GM12865 (cell line): ENCODE results near the gene FER1L5.

Experiments used
- DNase-seq: peaks from one replicate; pipeline ENCODE4 v3.0.0; 2010; ENCODE audit warnings: low read depth
- H3K4me3 ChIP-seq: 2 replicates; pipeline ENCODE4 v1.5.1; 2011; ENCODE audit warnings: mild to moderate bottlenecking, low read depth, low read length, control low read depth
- CTCF ChIP-seq: IDR thresholded peaks from 2 replicates; pipeline ENCODE4 v1.5.1; 2011; ENCODE audit warnings: low read length, control low read depth, low read depth, inconsistent platforms; ENCODE audit not compliant: insufficient read depth; ENCODE audit errors: missing control alignments

Gene FER1L5

GRCh38 chr2:96695602-96696001, 53.0 kb downstream of the FER1L5 start:
- TF ChIP-seq CTCF = no peak
- H3K4me3 ChIP-seq = no peak overlapping the region
- no peak for DNase-seq

GRCh38 chr2:96697476-96697875, 54.9 kb downstream of the FER1L5 start:
- DNase-seq = no peak
- no peak for TF ChIP-seq CTCF
- no peak overlapping the region for H3K4me3 ChIP-seq

GRCh38 chr2:96698221-96698861, 55.8 kb downstream of the FER1L5 start:
- no peak for DNase-seq
- no peak overlapping the region for H3K4me3 ChIP-seq
- TF ChIP-seq CTCF = no peak

GRCh38 chr2:96699021-96699420, 56.5 kb downstream of the FER1L5 start:
- no peak for TF ChIP-seq CTCF
- no peak overlapping the region for H3K4me3 ChIP-seq
- DNase-seq = no peak

GRCh38 chr2:96699621-96700020, 57.1 kb downstream of the FER1L5 start:
- no peak for DNase-seq
- H3K4me3 ChIP-seq = no peak overlapping the region
- TF ChIP-seq CTCF = no peak

- no peak overlapping the region for H3K4me3 ChIP-seq
- TF ChIP-seq CTCF = no peak
- DNase-seq = no peak
These were observed 57.5 kb downstream of the FER1L5 start for GRCh38 chr2:96700086-96700485.

- no peak for TF ChIP-seq CTCF
- DNase-seq = no peak
- H3K4me3 ChIP-seq = no peak overlapping the region
These were observed 59.1 kb downstream of the FER1L5 start for GRCh38 chr2:96701636-96702035.
